Adrenal gland (tissue), 5 donors: ENCODE measurements around the gene FPR2.

Experiments used
- POLR2A ChIP-seq, 2 donors: fragments of 450-650 bp; IDR thresholded peaks; one replicate each; pipeline ENCODE4 v1.6.1; 2017; ENCODE audit warnings: antibody characterized with exemption in 2 of 2, mild to moderate bottlenecking in 2 of 2, moderate library complexity in 1 of 2
- TF ChIP-seq, protein P1 (sequence below), 6 experiments: fragments of 450-650 bp in 4 of 6; fragments of 200-600 bp in 2 of 6; sonication (generic) in 1 of 6; IDR thresholded peaks; 1 replicate in 5 of 6; 2 replicates in 1 of 6; pipeline versions ENCODE4 v1.5.1 to v1.8.0; 2016 to 2021; ENCODE audit warnings: antibody characterized with exemption in 6 of 6, mild to moderate bottlenecking in 2 of 6, moderate library complexity in 1 of 6
- donor health status: DM: no; HTN: no; CAD: no.

- TF ChIP-seq, protein P1, sequence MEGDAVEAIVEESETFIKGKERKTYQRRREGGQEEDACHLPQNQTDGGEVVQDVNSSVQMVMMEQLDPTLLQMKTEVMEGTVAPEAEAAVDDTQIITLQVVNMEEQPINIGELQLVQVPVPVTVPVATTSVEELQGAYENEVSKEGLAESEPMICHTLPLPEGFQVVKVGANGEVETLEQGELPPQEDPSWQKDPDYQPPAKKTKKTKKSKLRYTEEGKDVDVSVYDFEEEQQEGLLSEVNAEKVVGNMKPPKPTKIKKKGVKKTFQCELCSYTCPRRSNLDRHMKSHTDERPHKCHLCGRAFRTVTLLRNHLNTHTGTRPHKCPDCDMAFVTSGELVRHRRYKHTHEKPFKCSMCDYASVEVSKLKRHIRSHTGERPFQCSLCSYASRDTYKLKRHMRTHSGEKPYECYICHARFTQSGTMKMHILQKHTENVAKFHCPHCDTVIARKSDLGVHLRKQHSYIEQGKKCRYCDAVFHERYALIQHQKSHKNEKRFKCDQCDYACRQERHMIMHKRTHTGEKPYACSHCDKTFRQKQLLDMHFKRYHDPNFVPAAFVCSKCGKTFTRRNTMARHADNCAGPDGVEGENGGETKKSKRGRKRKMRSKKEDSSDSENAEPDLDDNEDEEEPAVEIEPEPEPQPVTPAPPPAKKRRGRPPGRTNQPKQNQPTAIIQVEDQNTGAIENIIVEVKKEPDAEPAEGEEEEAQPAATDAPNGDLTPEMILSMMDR (IDR thresholded peaks at IDR 0.05), result no peak
- no peak for TF ChIP-seq POLR2A (IDR thresholded peaks at IDR 0.05)
These were observed 18.2 kb upstream of the FPR2 start for GRCh38 chr19:51742789-51743188.
